Parathyroid adenoma (tissue), 2 donors: ENCODE results near the gene MDN1.

Experiments used
- H2AFZ ChIP-seq: fragments of 300-600 bp; sonication (generic); one replicate; pipeline ENCODE4 v1.7.0; 2017; ENCODE audit warnings: antibody characterized with exemption, mild to moderate bottlenecking
- H3K27ac ChIP-seq: fragments of 300-600 bp; sonication (generic); one replicate; pipeline ENCODE4 v1.7.0; 2017
- H3K27me3 ChIP-seq: fragments of 300-600 bp; sonication (generic); one replicate; pipeline ENCODE4 v1.7.0; 2017; ENCODE audit warnings: low read length; ENCODE audit not compliant: control insufficient read depth, insufficient read depth
- H3K36me3 ChIP-seq: fragments of 300-600 bp; sonication (generic); one replicate; pipeline ENCODE4 v1.7.0; 2017; ENCODE audit warnings: low read length; ENCODE audit not compliant: control insufficient read depth, insufficient read depth
- H3K4me1 ChIP-seq: fragments of 300-600 bp; sonication (generic); one replicate; pipeline ENCODE4 v1.7.0; 2017; ENCODE audit warnings: control low read depth
- H3K4me2 ChIP-seq: fragments of 300-600 bp; sonication (generic); one replicate; pipeline ENCODE4 v1.7.0; 2017; ENCODE audit warnings: low read length
- H3K4me3 ChIP-seq: fragments of 300-600 bp; sonication (generic); one replicate; pipeline ENCODE4 v1.7.0; 2017; ENCODE audit warnings: low read depth, low read length
- H3K79me2 ChIP-seq: fragments of 300-600 bp; sonication (generic); one replicate; pipeline ENCODE4 v1.7.0; 2017; ENCODE audit warnings: control low read depth
- H3K9ac ChIP-seq: fragments of 300-600 bp; sonication (generic); one replicate; pipeline ENCODE4 v1.7.0; 2017; ENCODE audit warnings: mild to moderate bottlenecking
- H3K9me3 ChIP-seq: fragments of 300-600 bp; sonication (generic); one replicate; pipeline ENCODE4 v1.7.0; 2017; ENCODE audit warnings: low read length; ENCODE audit not compliant: control insufficient read depth
- TF ChIP-seq, protein P1 (sequence below): fragments of 300-600 bp; sonication (generic); IDR thresholded peaks from one replicate; pipeline ENCODE4 v1.7.0; 2017; ENCODE audit warnings: antibody characterized with exemption, mild to moderate bottlenecking
- donor health status: primary hyperparathyroidism.

MDN1 gene

DNA sequence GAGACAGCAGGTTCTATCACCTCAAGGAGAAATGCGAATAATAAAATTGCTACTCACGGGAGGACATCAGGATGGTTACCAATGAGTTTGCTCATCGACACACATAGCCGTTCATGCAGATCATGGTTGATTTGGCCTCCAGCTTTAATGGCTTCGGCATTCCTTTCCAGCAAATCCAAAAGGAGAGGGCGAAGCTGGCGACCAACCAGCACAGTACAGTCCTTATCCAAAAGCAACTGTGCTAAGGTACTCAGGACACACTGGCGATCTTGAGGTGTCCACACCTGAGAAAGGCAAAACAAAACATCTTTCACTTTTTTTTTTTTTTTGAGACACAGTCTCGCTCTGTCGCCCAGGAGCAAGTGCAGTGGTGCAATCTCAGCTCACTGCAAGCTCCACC is 16.3 kb downstream of the MDN1 start:
- H3K27me3 ChIP-seq = no peaks in the 10 kb centered on the region
- TF ChIP-seq, protein P1, sequence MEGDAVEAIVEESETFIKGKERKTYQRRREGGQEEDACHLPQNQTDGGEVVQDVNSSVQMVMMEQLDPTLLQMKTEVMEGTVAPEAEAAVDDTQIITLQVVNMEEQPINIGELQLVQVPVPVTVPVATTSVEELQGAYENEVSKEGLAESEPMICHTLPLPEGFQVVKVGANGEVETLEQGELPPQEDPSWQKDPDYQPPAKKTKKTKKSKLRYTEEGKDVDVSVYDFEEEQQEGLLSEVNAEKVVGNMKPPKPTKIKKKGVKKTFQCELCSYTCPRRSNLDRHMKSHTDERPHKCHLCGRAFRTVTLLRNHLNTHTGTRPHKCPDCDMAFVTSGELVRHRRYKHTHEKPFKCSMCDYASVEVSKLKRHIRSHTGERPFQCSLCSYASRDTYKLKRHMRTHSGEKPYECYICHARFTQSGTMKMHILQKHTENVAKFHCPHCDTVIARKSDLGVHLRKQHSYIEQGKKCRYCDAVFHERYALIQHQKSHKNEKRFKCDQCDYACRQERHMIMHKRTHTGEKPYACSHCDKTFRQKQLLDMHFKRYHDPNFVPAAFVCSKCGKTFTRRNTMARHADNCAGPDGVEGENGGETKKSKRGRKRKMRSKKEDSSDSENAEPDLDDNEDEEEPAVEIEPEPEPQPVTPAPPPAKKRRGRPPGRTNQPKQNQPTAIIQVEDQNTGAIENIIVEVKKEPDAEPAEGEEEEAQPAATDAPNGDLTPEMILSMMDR = no peak
- H3K9ac ChIP-seq = no peak overlapping the region
- H3K4me2 ChIP-seq = no peak overlapping the region
- H3K36me3 ChIP-seq = no peaks in the 10 kb centered on the region
- peaks cover 2% of the 10 kb centered on the region for H3K4me1 ChIP-seq
- H3K9me3 ChIP-seq = no peaks in the 10 kb centered on the region
- no peaks in the 10 kb centered on the region for H3K79me2 ChIP-seq
- no peak overlapping the region for H2AFZ ChIP-seq
- no peak overlapping the region for H3K27ac ChIP-seq
- no peak overlapping the region for H3K4me3 ChIP-seq

DNA sequence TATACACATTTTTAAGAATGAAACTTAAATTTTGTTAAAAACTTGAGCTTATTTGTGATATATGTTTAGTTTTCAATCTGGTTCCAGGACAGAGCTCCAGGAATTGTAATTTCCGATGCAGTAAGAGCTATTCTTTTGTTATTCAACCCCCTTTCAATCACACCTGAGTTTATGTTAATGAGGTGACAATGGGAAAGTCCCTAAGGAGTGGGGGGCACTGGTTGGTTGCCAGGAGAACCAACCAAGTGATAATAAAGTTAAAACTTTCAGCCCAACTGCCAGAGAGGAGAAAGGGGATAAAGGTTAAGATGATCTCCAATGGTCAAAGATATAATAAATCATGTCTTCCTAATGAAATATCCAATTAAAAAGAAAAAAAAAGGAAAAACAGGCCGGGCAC is 19.8 kb downstream of the MDN1 start:
- peaks cover 5% of the 10 kb centered on the region for H3K79me2 ChIP-seq
- H3K4me1 ChIP-seq = no peaks in the 10 kb centered on the region

DNA sequence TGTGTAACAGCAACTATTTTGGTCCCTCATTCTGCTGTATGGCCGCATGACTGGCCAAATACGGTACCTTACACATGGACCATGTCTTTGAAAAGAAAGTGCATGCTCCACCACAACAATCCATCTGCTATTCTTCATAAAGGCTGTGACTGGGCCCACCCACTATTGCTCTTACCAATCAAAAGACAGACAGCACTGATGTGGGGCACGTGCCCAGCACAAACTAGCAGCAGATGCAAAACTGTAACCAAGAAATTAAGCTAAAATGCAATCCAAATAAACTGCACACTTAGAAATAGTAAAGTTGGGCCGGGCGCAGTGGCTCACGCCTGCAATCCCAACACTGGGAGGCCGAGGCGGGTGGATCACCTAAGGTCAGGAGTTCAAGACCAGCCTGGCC is 20.5 kb downstream of the MDN1 start:
- Histone ChIP-seq H3K4me3 (no peak overlapping the region), H3K9me3 (no peaks in the 10 kb centered on the region), H3K36me3 (no peaks in the 10 kb centered on the region)

More for the DNA sequence above, 19.8 kb downstream of the MDN1 start:
- H3K27ac ChIP-seq = no peak overlapping the region
- no peaks in the 10 kb centered on the region for H3K27me3 ChIP-seq
- no peaks in the 10 kb centered on the region for H3K9me3 ChIP-seq
- no peak overlapping the region for H3K4me2 ChIP-seq
- H3K9ac ChIP-seq = no peak overlapping the region
- TF ChIP-seq, protein P1 = no peak
- H3K4me3 ChIP-seq = no peak overlapping the region
- H3K36me3 ChIP-seq = no peaks in the 10 kb centered on the region
- no peak overlapping the region for H2AFZ ChIP-seq

DNA sequence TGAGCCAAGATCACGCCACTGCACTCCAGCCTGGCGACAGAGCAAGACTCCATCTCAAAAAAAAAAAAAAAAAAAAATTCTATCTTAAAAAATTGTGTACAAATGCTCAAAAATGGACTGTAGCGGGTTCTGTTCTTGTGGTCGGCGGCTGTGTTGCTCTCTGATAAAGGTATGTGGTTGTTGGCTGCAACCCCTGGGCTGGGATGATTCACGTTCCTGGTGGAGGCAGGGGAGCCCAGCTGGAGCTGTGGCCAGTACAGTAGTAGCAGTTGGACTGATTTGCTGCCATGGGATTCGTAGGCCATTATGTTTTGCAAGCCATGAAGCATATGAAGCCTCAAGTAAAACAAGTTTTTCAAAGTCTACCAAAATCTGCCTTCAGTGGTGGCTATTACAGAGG is 22.3 kb downstream of the MDN1 start:
- Histone ChIP-seq H3K4me2 (no peak overlapping the region), H3K4me3 (no peak overlapping the region), H3K27me3 (no peaks in the 10 kb centered on the region), H3K9me3 (no peaks in the 10 kb centered on the region), H3K79me2 (peaks cover 5% of the 10 kb centered on the region), H3K36me3 (no peaks in the 10 kb centered on the region), H3K9ac (no peak overlapping the region), H3K4me1 (no peaks in the 10 kb centered on the region), H3K27ac (no peak overlapping the region), H2AFZ (no peak overlapping the region)
- TF ChIP-seq, protein P1 = no peak

More for the DNA sequence above, 20.5 kb downstream of the MDN1 start:
- TF ChIP-seq, protein P1 = no peak
- Histone ChIP-seq H3K9ac (no peak overlapping the region), H3K27ac (no peak overlapping the region), H3K79me2 (peaks cover 5% of the 10 kb centered on the region), H3K27me3 (no peaks in the 10 kb centered on the region), H3K4me1 (no peaks in the 10 kb centered on the region), H3K4me2 (no peak overlapping the region), H2AFZ (no peak overlapping the region)

DNA sequence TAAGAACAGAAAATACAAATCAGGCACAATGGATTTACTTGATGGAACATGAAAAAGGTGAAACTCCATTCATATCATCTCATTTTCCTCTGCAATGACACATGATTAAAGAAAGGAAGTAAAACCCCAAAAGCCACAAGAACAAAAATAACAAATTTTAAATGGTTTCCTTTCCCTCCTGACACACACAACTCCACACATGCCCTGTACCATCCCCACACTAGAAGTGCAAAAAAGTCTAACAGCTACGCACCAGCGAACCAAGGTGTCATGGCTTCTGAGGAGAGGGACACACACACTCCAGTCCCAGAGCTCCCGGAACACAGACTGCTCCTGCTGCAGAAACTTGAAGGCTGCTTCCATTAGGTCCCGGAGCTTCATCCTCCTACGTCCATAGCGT is 25.3 kb downstream of the MDN1 start:
- Histone ChIP-seq H3K9ac (no peak overlapping the region), H3K27ac (no peak overlapping the region), H3K4me1 (no peaks in the 10 kb centered on the region), H3K9me3 (no peaks in the 10 kb centered on the region), H3K36me3 (no peaks in the 10 kb centered on the region), H3K79me2 (peaks cover 5% of the 10 kb centered on the region), H3K4me2 (no peak overlapping the region), H3K27me3 (no peaks in the 10 kb centered on the region), H2AFZ (no peak overlapping the region), H3K4me3 (no peak overlapping the region)
- TF ChIP-seq, protein P1 = no peak
